Hematopoietic multipotent progenitor cell treated with erythropoietin and hydrocortisone succinate and interleukin-3 and kit ligand, for 6 days (in vitro differentiated cells): ENCODE data around the gene SLC35E4.
"Not testable (repeated sequence)": the region's sequence is repeated elsewhere in the genome, so short reads cannot be mapped to it uniquely, and the experiment has no call there.

ENCODE experiments used
- DNase-seq: peaks from one replicate; pipeline ENCODE4 v3.0.0-alpha.2; 2015

SLC35E4 gene

GRCh38 chr22:30635273-30636225 is at the start of gene SLC35E4:
Gene SLC35E4 (plus strand): TSS chr22:30635781. CDS start chr22:30636451, 670 bp downstream.
- DNase-seq: peak; percentile 92

GRCh38 chr22:30586414-30586813 is 49.2 kb upstream of the SLC35E4 start:
- DNase-seq: no peak

GRCh38 chr22:30591191-30591587 is 44.4 kb upstream of the SLC35E4 start:
- peak; percentile 59 for DNase-seq

GRCh38 chr22:30591588-30592359 is 43.8 kb upstream of the SLC35E4 start, which contains the start of gene PES1:
Gene PES1 (minus strand): TSS chr22:30591910. CDS start chr22:30591833, 77 bp downstream.
- DNase-seq: peak; percentile 100

- not testable (repeated sequence) for DNase-seq
These were observed 43.2 kb upstream of the SLC35E4 start for GRCh38 chr22:30592360-30592713.

- no peak for DNase-seq
These were observed 39.4 kb upstream of the SLC35E4 start for GRCh38 chr22:30596199-30596598.

- no peak for DNase-seq
These were observed 38.7 kb upstream of the SLC35E4 start for GRCh38 chr22:30596886-30597285.

- DNase-seq: no peak
These were observed 36.6 kb upstream of the SLC35E4 start for GRCh38 chr22:30598986-30599385.

GRCh38 chr22:30600921-30601320 is 34.7 kb upstream of the SLC35E4 start:
- DNase-seq: no peak

GRCh38 chr22:30601464-30601863 is 34.1 kb upstream of the SLC35E4 start:
- no peak for DNase-seq

GRCh38 chr22:30602049-30602448 is 33.5 kb upstream of the SLC35E4 start:
- DNase-seq: peak; percentile 79

- no peak for DNase-seq
These were observed 31.8 kb upstream of the SLC35E4 start for GRCh38 chr22:30603801-30604200.

- DNase-seq: no peak
These were observed 30.9 kb upstream of the SLC35E4 start for GRCh38 chr22:30604723-30605122.

- DNase-seq: peak; percentile 84
These were observed 30.0 kb upstream of the SLC35E4 start for GRCh38 chr22:30605449-30606110.

- peak; percentile 75 for DNase-seq
These were observed 28.9 kb upstream of the SLC35E4 start, which contains the start of gene TCN2 for GRCh38 chr22:30606455-30607299. Gene TCN2 (plus strand): TSS chr22:30607174. CDS start chr22:30607332, 158 bp downstream.

- no peak for DNase-seq
These were observed 28.2 kb upstream of the SLC35E4 start for GRCh38 chr22:30607300-30607930.

- DNase-seq: no peak
These were observed 27.6 kb upstream of the SLC35E4 start for GRCh38 chr22:30607939-30608338.

- DNase-seq: peak; percentile 84
These were observed 26.1 kb upstream of the SLC35E4 start for GRCh38 chr22:30609260-30610185.

GRCh38 chr22:30610299-30610698 is 25.3 kb upstream of the SLC35E4 start:
- DNase-seq: peak; percentile 33

- no peak for DNase-seq
These were observed 24.4 kb upstream of the SLC35E4 start for GRCh38 chr22:30611197-30611596.
